Adipocyte (in vitro differentiated cells): ENCODE results near the gene TMEM237.
"Not testable (repeated sequence)": the region's sequence is repeated elsewhere in the genome, so short reads cannot be mapped to it uniquely, and the experiment has no call there.

Source experiments
- DNase-seq: peaks from one replicate; pipeline ENCODE4 v3.0.0-alpha.2; 2015; ENCODE audit warnings: low read depth
- H3K27me3 ChIP-seq: replicated peaks from 2 replicates; pipeline ENCODE4 v1.7.0; 2013; ENCODE audit warnings: mild to moderate bottlenecking, low read length, moderate library complexity; ENCODE audit not compliant: control insufficient read depth, insufficient read depth
- H3K36me3 ChIP-seq: 2 replicates; pipeline ENCODE4 v1.7.0; 2013; ENCODE audit warnings: low read length, mild to moderate bottlenecking, moderate library complexity; ENCODE audit not compliant: control insufficient read depth, insufficient read depth, severe bottlenecking
- H3K4me1 ChIP-seq: 2 replicates; pipeline ENCODE4 v1.7.0; 2013; ENCODE audit warnings: mild to moderate bottlenecking, low read length, moderate library complexity; ENCODE audit not compliant: control insufficient read depth, insufficient read depth
- H3K4me3 ChIP-seq: 2 replicates; pipeline ENCODE4 v1.7.0; 2013; ENCODE audit warnings: mild to moderate bottlenecking, low read length, moderate library complexity
- H3K9ac ChIP-seq: 2 replicates; pipeline ENCODE4 v1.7.0; 2013; ENCODE audit warnings: mild to moderate bottlenecking, low read length, moderate library complexity
- H3K9me3 ChIP-seq: 2 replicates; pipeline ENCODE4 v1.7.0; 2013; ENCODE audit warnings: mild to moderate bottlenecking, low read length, moderate library complexity; ENCODE audit not compliant: control insufficient read depth

TMEM237 gene

DNA sequence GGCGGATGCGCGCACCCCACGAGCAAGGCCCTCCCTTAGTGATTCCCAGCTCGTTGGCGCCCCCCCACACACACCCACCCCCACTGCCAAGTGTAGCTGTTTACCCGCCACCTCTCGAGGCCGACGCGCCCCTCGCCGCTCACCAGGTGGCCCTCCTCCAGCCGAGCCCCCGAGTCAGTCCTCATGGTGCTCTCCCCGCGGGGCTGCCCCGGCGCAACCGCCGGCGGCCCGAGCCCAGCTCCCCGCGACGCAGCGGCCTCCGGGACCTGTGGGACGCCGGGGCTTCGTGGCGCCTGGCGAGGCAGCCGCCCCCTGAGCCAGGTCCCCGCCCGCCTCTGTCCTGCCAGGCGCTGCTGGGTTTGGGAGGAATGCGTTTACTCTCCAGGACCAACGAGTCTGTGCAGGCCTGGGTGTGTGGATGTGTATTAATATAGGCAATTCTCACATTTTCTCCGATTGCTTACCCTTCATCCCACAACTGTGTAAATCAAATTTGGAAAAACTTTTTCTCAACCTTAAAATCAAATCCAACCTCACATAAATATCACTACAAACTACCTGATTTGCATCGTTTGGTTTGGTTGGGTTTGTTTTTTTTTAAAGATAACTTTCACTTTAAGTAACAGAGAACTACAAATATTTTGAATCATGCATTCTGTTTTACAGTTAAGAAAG, at the start of gene TMEM237:
Gene TMEM237 (minus strand): TSS at position 288 of the 675 bp plus-strand sequence. CDS start 103 bp downstream, at position 185.
- Histone ChIP-seq H3K4me3 (peak within 1 kb of the TSS; percentile 94), H3K9ac (peak within 1 kb of the TSS; percentile 94), H3K27me3 (no peaks in the 10 kb centered on the region), H3K36me3 (peaks cover 6% of the 10 kb centered on the region), H3K4me1 (peaks cover 18% of the 10 kb centered on the region), H3K9me3 (no peaks in the 10 kb centered on the region)
- peak; percentile 75 for DNase-seq

DNA sequence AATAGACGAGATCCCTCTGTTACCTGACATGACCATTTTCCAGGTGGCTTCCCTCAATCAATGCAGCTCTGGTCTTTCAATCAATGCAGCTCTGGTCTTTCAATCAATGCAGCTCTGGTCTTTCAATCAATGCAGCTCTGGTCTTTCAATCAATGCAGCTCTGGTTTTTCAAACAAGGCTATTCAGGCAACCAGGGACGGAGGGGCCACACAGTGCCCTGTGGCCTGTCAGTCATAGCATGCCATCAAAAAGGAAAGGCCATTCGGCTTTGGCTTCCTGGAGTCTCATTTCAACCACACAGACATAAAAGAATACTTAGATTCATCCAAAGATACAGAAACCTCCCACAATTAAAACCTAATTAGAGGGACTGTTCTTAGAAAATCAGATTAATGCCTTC, 41.9 kb upstream of the TMEM237 start:
- H3K4me3 ChIP-seq = no peak overlapping the region
- H3K27me3 ChIP-seq = no peaks in the 10 kb centered on the region
- no peaks in the 10 kb centered on the region for H3K4me1 ChIP-seq
- DNase-seq = no peak
- no peaks in the 10 kb centered on the region for H3K9me3 ChIP-seq
- H3K36me3 ChIP-seq = no peaks in the 10 kb centered on the region
- H3K9ac ChIP-seq = no peak overlapping the region

- no peak overlapping the region for H3K4me3 ChIP-seq
- no peaks in the 10 kb centered on the region for H3K27me3 ChIP-seq
- H3K36me3 ChIP-seq = no peaks in the 10 kb centered on the region
- H3K9ac ChIP-seq = no peak overlapping the region
- H3K9me3 ChIP-seq = no peaks in the 10 kb centered on the region
- no peaks in the 10 kb centered on the region for H3K4me1 ChIP-seq
- DNase-seq = no peak
Measured at GRCh38 chr2:201680743-201681142, 37.4 kb upstream of the TMEM237 start.

DNA sequence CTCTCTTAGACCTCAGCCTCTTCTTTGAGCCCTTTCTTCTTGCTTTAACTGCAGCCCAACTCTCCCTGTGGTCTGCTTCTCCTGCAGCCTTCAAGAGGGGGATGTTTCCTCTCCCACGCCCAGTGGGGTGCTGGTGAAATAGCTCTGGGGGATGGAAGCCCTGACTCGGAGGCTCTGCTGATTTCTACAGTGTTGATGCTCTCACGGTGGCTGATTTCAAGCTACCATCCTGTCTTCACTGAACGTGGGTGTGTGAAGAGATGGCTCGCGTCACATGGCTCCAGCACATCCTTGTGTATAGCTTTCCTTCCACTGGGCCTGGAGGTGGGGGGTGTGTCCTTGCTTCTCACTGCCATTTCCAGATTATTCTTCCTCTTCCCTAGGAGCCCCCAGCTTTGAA, 35.1 kb upstream of the TMEM237 start:
- no peaks in the 10 kb centered on the region for H3K9me3 ChIP-seq
- no peak overlapping the region for H3K9ac ChIP-seq
- no peaks in the 10 kb centered on the region for H3K4me1 ChIP-seq
- no peaks in the 10 kb centered on the region for H3K27me3 ChIP-seq
- no peaks in the 10 kb centered on the region for H3K36me3 ChIP-seq
- no peak for DNase-seq
- H3K4me3 ChIP-seq = no peak overlapping the region

GRCh38 chr2:201675454-201675853, 32.2 kb upstream of the TMEM237 start:
- Histone ChIP-seq H3K9ac (no peak overlapping the region), H3K36me3 (no peaks in the 10 kb centered on the region), H3K4me1 (no peaks in the 10 kb centered on the region), H3K9me3 (no peaks in the 10 kb centered on the region), H3K27me3 (no peaks in the 10 kb centered on the region), H3K4me3 (no peak overlapping the region)
- DNase-seq = no peak

DNA sequence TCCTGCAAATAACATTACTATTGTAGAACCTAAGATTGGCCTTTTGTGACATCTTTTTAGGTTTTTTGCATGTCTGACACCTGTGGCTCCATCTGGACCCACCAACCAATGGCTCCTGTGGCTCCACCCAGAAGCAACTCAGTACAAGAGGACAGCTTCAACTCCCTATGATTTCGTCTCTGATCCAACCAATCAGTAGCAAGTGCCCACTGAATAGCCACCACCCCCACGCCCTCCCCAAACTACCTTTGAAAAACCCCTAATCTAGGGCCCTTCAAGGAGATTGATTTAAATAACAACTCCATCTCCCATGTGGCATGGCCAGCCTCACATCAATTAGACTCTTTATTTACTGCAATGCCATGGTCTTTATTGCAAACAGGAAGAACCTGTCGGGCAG, 31.5 kb upstream of the TMEM237 start:
- Histone ChIP-seq H3K36me3 (no peaks in the 10 kb centered on the region), H3K4me1 (no peaks in the 10 kb centered on the region), H3K9me3 (no peaks in the 10 kb centered on the region), H3K4me3 (no peak overlapping the region), H3K9ac (no peak overlapping the region), H3K27me3 (no peaks in the 10 kb centered on the region)
- DNase-seq = no peak

- Histone ChIP-seq H3K27me3 (no peaks in the 10 kb centered on the region), H3K9ac (no peak overlapping the region), H3K9me3 (no peaks in the 10 kb centered on the region), H3K4me3 (no peak overlapping the region), H3K4me1 (no peaks in the 10 kb centered on the region), H3K36me3 (no peaks in the 10 kb centered on the region)
- no peak for DNase-seq
Measured at GRCh38 chr2:201674298-201674697, 31.0 kb upstream of the TMEM237 start.

DNA sequence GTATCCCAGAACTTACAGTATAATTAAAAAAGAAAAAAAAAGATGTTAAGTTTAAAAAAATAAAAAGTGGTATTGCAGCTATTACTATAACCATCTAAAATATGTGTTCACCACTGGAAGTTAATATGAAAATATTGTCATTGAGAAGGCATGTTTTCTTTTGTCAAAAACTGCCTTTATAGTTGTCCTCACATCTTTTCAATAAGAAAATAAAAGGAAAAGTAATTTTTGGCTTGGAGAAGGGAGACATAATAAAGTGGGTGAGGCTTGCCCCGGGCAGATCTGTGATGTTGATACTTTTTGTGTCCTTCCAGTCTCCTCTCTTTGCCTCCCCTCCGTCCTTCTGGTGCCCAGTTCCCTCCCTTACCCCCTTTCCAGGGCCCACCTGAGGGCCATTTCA, 30.2 kb upstream of the TMEM237 start:
- Histone ChIP-seq H3K9me3 (no peaks in the 10 kb centered on the region), H3K9ac (no peak overlapping the region), H3K36me3 (no peaks in the 10 kb centered on the region), H3K4me3 (no peak overlapping the region), H3K4me1 (no peaks in the 10 kb centered on the region), H3K27me3 (no peaks in the 10 kb centered on the region)
- DNase-seq = peak; percentile 3

DNA sequence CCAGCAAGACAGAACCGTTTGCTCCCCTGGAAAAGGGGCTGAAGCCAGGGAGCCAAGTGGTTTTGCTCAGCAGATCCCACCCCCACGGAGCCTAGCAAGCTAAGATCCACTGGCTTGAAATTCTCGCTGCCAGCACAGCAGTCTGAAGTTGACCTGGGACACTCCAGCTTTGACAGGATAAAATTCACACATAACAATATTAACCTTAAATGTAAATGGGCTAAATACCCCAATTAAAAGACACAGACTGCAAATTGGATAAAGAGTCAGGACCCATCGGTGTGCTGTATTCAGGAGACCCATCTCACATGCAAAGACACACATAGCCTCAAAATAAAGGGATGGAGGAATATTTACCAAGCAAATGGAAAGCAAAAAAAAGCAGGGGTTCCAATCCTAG, 27.9 kb upstream of the TMEM237 start:
- not testable (repeated sequence) for DNase-seq, H3K4me3 ChIP-seq, H3K36me3 ChIP-seq, H3K9ac ChIP-seq, H3K9me3 ChIP-seq, H3K27me3 ChIP-seq, H3K4me1 ChIP-seq

- peaks cover 5% of the 10 kb centered on the region for H3K4me1 ChIP-seq
- H3K9me3 ChIP-seq = no peaks in the 10 kb centered on the region
- DNase-seq = no peak
- H3K4me3 ChIP-seq = no peak overlapping the region
- no peak overlapping the region for H3K9ac ChIP-seq
- no peaks in the 10 kb centered on the region for H3K36me3 ChIP-seq
- H3K27me3 ChIP-seq = no peaks in the 10 kb centered on the region
Measured at GRCh38 chr2:201669865-201670264, 26.6 kb upstream of the TMEM237 start.

GRCh38 chr2:201668402-201668910, 25.2 kb upstream of the TMEM237 start:
- DNase-seq = no peak
- Histone ChIP-seq H3K27me3 (no peaks in the 10 kb centered on the region), H3K9me3 (no peaks in the 10 kb centered on the region), H3K9ac (no peak overlapping the region), H3K36me3 (no peaks in the 10 kb centered on the region), H3K4me3 (no peak overlapping the region), H3K4me1 (peaks cover 5% of the 10 kb centered on the region)

GRCh38 chr2:201664334-201664733, 21.0 kb upstream of the TMEM237 start:
- Histone ChIP-seq H3K4me3 (no peak overlapping the region), H3K4me1 (peaks cover 8% of the 10 kb centered on the region)

More at GRCh38 chr2:201664334-201664733, 21.0 kb upstream of the TMEM237 start:
- H3K9me3 ChIP-seq = no peaks in the 10 kb centered on the region
- no peak for DNase-seq
- H3K36me3 ChIP-seq = no peaks in the 10 kb centered on the region
- no peak overlapping the region for H3K9ac ChIP-seq
- no peaks in the 10 kb centered on the region for H3K27me3 ChIP-seq
